Kidney (tissue), 14 donors: ENCODE results near the gene RRP1B. TPM values are rescaled to one million over a fixed set of nuclear protein-coding genes. Genes with fewer than 3 reads are reported as not detected.
A peak's percentile ranks its signal among the peaks of the same experiment; 100 is the strongest.

Experiments
- DNase-seq, 5 donors: peaks; one replicate each; pipeline ENCODE4 v3.0.0-alpha.2; 2013 to 2020
- FAIRE-seq: peaks from 2 replicates; lab custom pipeline; 2012; peaks lifted over from hg19 to GRCh38; lab: Jason Lieb, UNC
- H3K27ac ChIP-seq, 2 donors: one replicate each; pipeline ENCODE4 v1.7.0; 2013; ENCODE audit warnings: low read depth in 2 of 2, low read length in 2 of 2, inconsistent platforms in 1 of 2
- H3K27me3 ChIP-seq: one replicate; pipeline ENCODE4 v1.7.1; 2013; ENCODE audit warnings: low read length, inconsistent platforms; ENCODE audit not compliant: control insufficient read depth, insufficient read depth
- H3K36me3 ChIP-seq, 3 donors: one replicate each; pipeline versions ENCODE4 v1.7.0 to v1.7.1; 2013; ENCODE audit warnings: low read length in 3 of 3, control low read depth in 1 of 3, inconsistent platforms in 1 of 3; ENCODE audit not compliant: insufficient read depth in 3 of 3, control insufficient read depth in 2 of 3
- H3K4me1 ChIP-seq, 3 donors: one replicate each; pipeline versions ENCODE4 v1.7.0 to v1.7.1; 2013; ENCODE audit warnings: low read length in 3 of 3, inconsistent platforms in 1 of 3, low read depth in 1 of 3; ENCODE audit not compliant: control insufficient read depth in 2 of 3, insufficient read depth in 2 of 3
- H3K4me3 ChIP-seq, 3 donors: one replicate each; pipeline versions ENCODE4 v1.7.0 to v1.8.1; 2013; ENCODE audit warnings: low read length in 3 of 3, control low read depth in 1 of 3, inconsistent platforms in 1 of 3
- H3K9ac ChIP-seq, 3 donors: one replicate each; pipeline versions ENCODE4 v1.7.0 to v1.7.1; 2013; ENCODE audit warnings: low read length in 3 of 3, control low read depth in 1 of 3, inconsistent platforms in 1 of 3
- H3K9me3 ChIP-seq, 3 donors: one replicate each; pipeline versions ENCODE4 v1.7.0 to v1.7.1; 2013; ENCODE audit warnings: low read length in 3 of 3, control low read depth in 1 of 3, inconsistent platforms in 1 of 3; ENCODE audit not compliant: control insufficient read depth in 2 of 3, insufficient read depth in 1 of 3
- CTCF ChIP-seq: IDR thresholded peaks from 3 replicates; pipeline ENCODE4 v1.5.1; 2012; ENCODE audit warnings: mild to moderate bottlenecking, moderate library complexity, borderline replicate concordance; ENCODE audit not compliant: insufficient read depth; ENCODE audit errors: extremely low read depth
- intact Hi-C: fragments of 100-400 bp; cut with DNase I; formaldehyde crosslinking; loops from one replicate; pipeline ENCODE4 v1.11.1; 2022
- polyA plus RNA-seq: library from polyadenylated mRNA; stranded (reverse); fragments of 350-450 nt; fragmentation: Illumina TruSeq; extraction: RNeasy Lipid Tissue Mini Kit (QIAGEN cat#74804); gene quantifications from one replicate; pipeline ENCODE4 v1.2.3, GENCODE V29; 2014; ENCODE audit warnings: low read depth, low replicate concordance; ENCODE audit not compliant: insufficient read depth
- total RNA-seq: library from RNA; stranded (reverse); fragmentation: NEBNext Ultra II Directional; extraction: Animal tissue kit (Norgen Biotek cat#: 25700); gene quantifications from one replicate; pipeline ENCODE4 v1.2.1, GENCODE V29; 2021
- donor health status: control.
- donor health status: control.
- donor health status: control.
- donor health status: control.
- donor health status: control.
- donor health status: DM: yes; HTN: yes; CAD: no.
- donor health status: Normal renal cell carcinoma (clear cell type).

Gene RRP1B
- total and polyA plus RNA-seq, 2 donors from 2014 or later = 5.0 to 17.8 TPM

- intact Hi-C loops = no loop called here
- DNase-seq (no peak), FAIRE-seq (no peak)
- H3K9me3 ChIP-seq = no peaks in the 10 kb centered on the region
- peaks cover 2 to 64% (median 34%) of the 10 kb centered on the region in 3 donors for H3K36me3 ChIP-seq
- TF ChIP-seq CTCF = no peak
- no peak overlapping the region for H3K9ac ChIP-seq
- no peak overlapping the region for H3K27ac ChIP-seq
- no peak overlapping the region for H3K4me3 ChIP-seq
- no peaks in the 10 kb centered on the region for H3K4me1 ChIP-seq
- no peaks in the 10 kb centered on the region for H3K27me3 ChIP-seq
Measured at GRCh38 chr21:43688906-43689305, 29.5 kb downstream of the RRP1B start.

- H3K27me3 ChIP-seq = no peaks in the 10 kb centered on the region
- H3K9ac ChIP-seq = no peak overlapping the region
- H3K9me3 ChIP-seq = no peaks in the 10 kb centered on the region
- no peak for DNase-seq
- H3K36me3 ChIP-seq = peaks cover 0 to 65% (median 29%) of the 10 kb centered on the region in 3 donors
- H3K4me3 ChIP-seq = no peak overlapping the region
- FAIRE-seq = no peak
- TF ChIP-seq CTCF = no peak
- intact Hi-C loops = no loop called here
- no peaks in the 10 kb centered on the region for H3K4me1 ChIP-seq
- H3K27ac ChIP-seq = no peak overlapping the region
Measured at GRCh38 chr21:43689556-43690337, 30.4 kb downstream of the RRP1B start.

- peaks cover 0 to 59% (median 27%) of the 10 kb centered on the region in 3 donors for H3K36me3 ChIP-seq
- intact Hi-C loops = no loop called here
- no peak for FAIRE-seq
- no peak overlapping the region for H3K9ac ChIP-seq
- no peak overlapping the region for H3K27ac ChIP-seq
- DNase-seq = peak in 1 of 5 donors; percentile 19
- no peaks in the 10 kb centered on the region for H3K27me3 ChIP-seq
- H3K4me1 ChIP-seq = no peaks in the 10 kb centered on the region
- no peak overlapping the region for H3K4me3 ChIP-seq
- TF ChIP-seq CTCF = no peak
- no peaks in the 10 kb centered on the region for H3K9me3 ChIP-seq
Measured at GRCh38 chr21:43690346-43690745, 31.0 kb downstream of the RRP1B start.
